ENCODE measurements around the gene CDK14. TPM values are rescaled to one million over a fixed set of nuclear protein-coding genes. Genes with fewer than 3 reads are reported as not detected.

The CDK14 gene
- total and polyA plus RNA-seq, 2 of the 8 experiments (the other 6 are each of a cell fraction or from before 2014, with no cell fraction given): 5.5 to 47.3 TPM

- H3K9me3 ChIP-seq (ENCODE audit: insufficient read depth in 2 of 2, low read depth in 1 of 2, low read length in 1 of 2): no peaks in the 10 kb centered on the region
- H3K9ac ChIP-seq (replicated peaks in 1 of 4; ENCODE audit: extremely low read depth in 1 of 4, low read depth in 3 of 4, low read length in 3 of 4): no peak overlapping the region
- no peak overlapping the region for H4K8ac ChIP-seq (ENCODE audit: extremely low read depth, insufficient read depth, low read length)
- CTCF ChIA-PET (ENCODE audit: partially characterized antibody): no interaction called here
- H3K23ac ChIP-seq (ENCODE audit: insufficient read length): no peak overlapping the region
- no peak overlapping the region for H2BK5ac ChIP-seq (ENCODE audit: low read depth, low read length)
- H3K4me2 ChIP-seq (ENCODE audit: insufficient read depth in 1 of 2, low read depth in 2 of 2, low read length in 2 of 2): no peak overlapping the region
- FAIRE-seq: no peak
- H2BK120ac ChIP-seq (replicated peaks; ENCODE audit: low read depth, low read length): no peak overlapping the region
- H2BK12ac ChIP-seq (ENCODE audit: low read depth, low read length): no peak overlapping the region
- H2AK5ac ChIP-seq (ENCODE audit: low read depth, low read length): no peak overlapping the region
- H2AFZ ChIP-seq (ENCODE audit: low read length): no peak overlapping the region
- WGBS, 2 experiments (ENCODE audit: extremely low coverage in 1 of 2, insufficient coverage in 1 of 2, insufficient read length in 1 of 2, insufficient replicate concordance in 2 of 2, low coverage in 1 of 2, low lambda C conversion rate in 2 of 2, missing lambda C conversion rate in 1 of 2): 80% methylated on average over 1 of the region's 1 CpG; no CpG with 5 or more reads in 1 of the 2 experiments
- H3K14ac ChIP-seq (ENCODE audit: insufficient read length): no peak overlapping the region
- no peak overlapping the region for H3K18ac ChIP-seq (ENCODE audit: extremely low read depth, low read length)
- no peak overlapping the region for H3K56ac ChIP-seq (replicated peaks; ENCODE audit: insufficient read length, low read depth, low read length)
- no peaks in the 10 kb centered on the region for H3K36me3 ChIP-seq (ENCODE audit: control insufficient read depth in 2 of 4, insufficient read depth in 4 of 4, low read length in 3 of 4)
- no peaks in the 10 kb centered on the region for H3K23me2 ChIP-seq (ENCODE audit: low read depth, low read length)
- H2BK15ac ChIP-seq (ENCODE audit: low read length): no peak overlapping the region
- no peak overlapping the region for H3K27ac ChIP-seq (ENCODE audit: low read depth, low read length)
- no peaks in the 10 kb centered on the region for H3K4me1 ChIP-seq (replicated peaks in 1 of 4; ENCODE audit: control insufficient read depth in 3 of 4, insufficient read depth in 4 of 4, low read length in 3 of 4)
- no peaks in the 10 kb centered on the region for H3K79me2 ChIP-seq (ENCODE audit: control insufficient read depth in 1 of 2, insufficient read depth in 2 of 2, low read length in 2 of 2)
- no peaks in the 10 kb centered on the region for H4K20me1 ChIP-seq (replicated peaks in 1 of 2; ENCODE audit: control insufficient read depth in 1 of 2, insufficient read depth in 2 of 2, low read length in 2 of 2)
- no peak overlapping the region for H3K4me3 ChIP-seq (ENCODE audit: extremely low read depth in 1 of 4, insufficient read depth in 2 of 4, low read depth in 3 of 4, low read length in 4 of 4)
- no peak overlapping the region for H2BK20ac ChIP-seq (ENCODE audit: low read length)
- no peaks in the 10 kb centered on the region for H3K27me3 ChIP-seq (replicated peaks in 1 of 4; ENCODE audit: control insufficient read depth in 3 of 4, extremely low read depth in 1 of 4, insufficient read depth in 3 of 4, low read length in 3 of 4)
- POLR2A ChIA-PET (ENCODE audit: partially characterized antibody): no interaction called here
- no peak overlapping the region for H4K5ac ChIP-seq (ENCODE audit: insufficient read length, low read depth, low read length)
- H3K79me1 ChIP-seq (ENCODE audit: low read depth, low read length): no peaks in the 10 kb centered on the region
- no peak overlapping the region for H3K4ac ChIP-seq (replicated peaks; ENCODE audit: insufficient read length, low read depth, low read length)
- H4K91ac ChIP-seq (replicated peaks; ENCODE audit: insufficient read length, low read length): no peak overlapping the region
- no peak for DNase-seq (ENCODE audit: low read depth in 1 of 2, low spot score in 2 of 2)
- no peak for TF ChIP-seq GABPA (IDR thresholded peaks at IDR 0.05; ENCODE audit: borderline replicate concordance, insufficient read depth, low read length)
- TF ChIP-seq SUZ12 (IDR thresholded peaks at IDR 0.05; ENCODE audit: low read length): no peak
- no peak for TF ChIP-seq MAX (IDR thresholded peaks at IDR 0.05)
- TF ChIP-seq USF2 (IDR thresholded peaks at IDR 0.05; ENCODE audit: low read length): no peak
- no peak for TF ChIP-seq JUN (IDR thresholded peaks at IDR 0.05; ENCODE audit: low read depth, low read length)
- TF ChIP-seq CHD1 (IDR thresholded peaks at IDR 0.05; ENCODE audit: low read depth, low read length): no peak
- no peak for TF ChIP-seq EP300 (IDR thresholded peaks at IDR 0.05; ENCODE audit: borderline replicate concordance in 1 of 2, low read depth in 2 of 2, low read length in 2 of 2)
- TF ChIP-seq SP1 (IDR thresholded peaks at IDR 0.05; ENCODE audit: low read depth, low read length): no peak
- TF ChIP-seq CTBP2 (IDR thresholded peaks at IDR 0.05; ENCODE audit: borderline replicate concordance, insufficient read depth, insufficient read length, low read length): no peak
- TF ChIP-seq SP2 (IDR thresholded peaks at IDR 0.05; ENCODE audit: low read length): no peak
- no peak for TF ChIP-seq ASH2L (IDR thresholded peaks at IDR 0.05; ENCODE audit: low read length)
- no peak for TF ChIP-seq RBBP5 (IDR thresholded peaks at IDR 0.05; ENCODE audit: borderline replicate concordance, low read depth, low read length)
- TF ChIP-seq SIRT6 (IDR thresholded peaks at IDR 0.05; ENCODE audit: low read length): no peak
These were observed 25.7 kb upstream of the CDK14 start for GRCh38 chr7:90570373-90570959.
